SIG-M5 treated with dmso at 0.1 percent for 504 hours (cell line): ENCODE results near the gene CORO2A.
A peak's percentile ranks its signal among the peaks of the same experiment; 100 is the strongest.
"Not testable (repeated sequence)": the region's sequence is repeated elsewhere in the genome, so short reads cannot be mapped to it uniquely, and the experiment has no call there.

ENCODE experiments used
- DNase-seq: peaks from one replicate; lab custom pipeline; 2025; ENCODE audit not compliant: unreplicated experiment; lab: John Stamatoyannopoulos, UW

The CORO2A gene

DNA sequence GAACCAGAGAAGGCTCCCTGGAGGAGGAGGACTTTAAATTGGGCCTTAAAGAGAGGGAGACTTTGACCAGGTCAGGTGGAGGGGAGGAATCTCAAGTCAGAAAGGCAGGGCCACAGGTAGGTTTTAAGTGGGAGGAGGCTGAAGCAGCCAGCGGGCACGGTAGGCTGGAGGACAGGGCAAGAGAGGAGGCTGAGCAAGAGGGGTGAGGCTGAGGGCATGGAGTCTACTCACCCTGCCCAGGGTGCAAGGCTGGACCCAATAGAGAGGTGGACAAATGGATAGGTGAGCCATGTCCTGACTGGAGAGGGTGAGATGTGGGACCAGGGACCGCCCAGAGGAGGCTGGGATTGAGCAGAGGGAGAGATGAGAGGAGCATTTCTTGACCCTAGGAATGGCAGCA lies 47.8 kb downstream of the CORO2A start:
- DNase-seq = no peak

DNA sequence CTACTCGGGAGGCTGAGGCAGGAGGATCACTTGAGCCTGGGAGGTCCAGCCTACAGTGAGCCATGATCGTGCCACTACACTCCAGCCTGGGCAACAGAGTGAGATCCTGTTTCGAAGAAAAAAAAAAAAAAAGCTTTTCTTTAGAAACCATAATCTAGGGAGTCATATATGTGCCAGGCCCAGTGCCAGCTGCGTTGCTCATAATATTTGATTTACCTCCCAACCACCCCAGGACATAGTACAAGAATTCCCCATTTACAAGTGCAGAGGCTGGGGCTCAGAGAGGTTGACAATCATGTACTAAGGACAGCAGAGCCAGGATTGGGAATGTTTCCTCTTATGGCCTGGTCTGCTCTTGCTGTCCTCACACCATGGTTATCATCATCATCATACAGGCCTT lies 48.4 kb downstream of the CORO2A start:
- no peak for DNase-seq

DNA sequence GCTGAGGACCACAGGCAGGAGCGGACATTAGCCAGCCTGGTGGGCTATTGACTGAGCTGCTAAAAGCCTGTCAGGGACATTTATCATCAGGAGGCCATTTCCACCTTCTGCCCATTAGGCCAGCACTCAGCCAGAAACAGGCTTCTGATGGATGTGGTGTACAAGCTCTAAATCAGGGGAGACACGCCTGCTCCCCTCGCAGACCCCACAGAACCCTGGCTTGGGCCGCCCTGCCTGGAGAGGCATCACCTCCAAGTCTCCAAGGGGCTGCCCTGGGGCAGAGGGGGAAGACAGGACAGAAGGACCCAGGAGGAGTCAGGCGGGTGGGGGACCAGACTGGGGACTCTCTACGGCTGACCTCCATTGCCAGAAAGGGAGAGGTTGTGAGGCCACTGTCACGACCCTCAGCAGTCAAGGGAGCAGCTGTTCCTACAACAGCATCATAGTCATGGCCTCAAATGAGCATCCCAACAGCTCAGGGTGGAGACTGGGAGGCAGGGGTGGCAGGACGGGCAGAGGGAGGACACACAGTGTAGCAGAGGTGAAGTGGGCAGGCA lies 49.4 kb downstream of the CORO2A start:
- DNase-seq = no peak

DNA sequence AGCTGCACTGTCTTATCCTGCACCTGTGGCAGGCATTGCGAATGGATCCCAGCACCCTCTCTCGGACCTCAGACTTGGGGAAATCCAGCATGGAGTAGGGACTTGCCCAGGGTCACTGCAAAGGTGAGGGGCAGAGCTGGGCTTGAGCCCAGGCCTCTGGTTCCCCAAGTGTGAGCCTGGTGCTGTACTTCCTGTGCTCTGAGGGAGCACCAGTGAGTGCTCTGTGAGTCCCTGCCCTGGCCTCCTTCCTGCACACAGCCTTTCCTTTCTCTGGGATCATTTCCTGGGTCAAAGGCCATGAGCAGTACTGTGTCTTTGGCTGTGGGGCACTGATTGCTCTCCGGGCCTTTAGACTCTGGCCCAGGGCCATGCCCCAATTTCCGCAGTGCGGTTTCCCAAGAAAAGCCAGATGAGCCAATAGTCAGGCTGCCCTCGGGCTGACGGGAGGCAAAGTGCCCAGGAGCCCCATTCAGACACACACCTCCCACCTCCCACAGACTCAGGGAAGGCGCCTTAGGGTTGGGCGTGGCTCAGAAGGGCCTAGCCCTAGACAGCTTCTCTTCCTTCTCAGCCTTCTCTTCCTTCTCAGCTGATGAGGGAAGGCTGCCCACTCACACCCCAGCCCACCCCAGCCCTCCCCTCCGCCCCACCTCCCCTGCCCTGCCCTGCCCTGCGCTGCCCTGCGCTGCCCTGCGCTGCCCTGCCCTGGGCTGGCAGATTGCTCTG lies 50.1 kb downstream of the CORO2A start:
- peak; percentile 31 for DNase-seq

DNA sequence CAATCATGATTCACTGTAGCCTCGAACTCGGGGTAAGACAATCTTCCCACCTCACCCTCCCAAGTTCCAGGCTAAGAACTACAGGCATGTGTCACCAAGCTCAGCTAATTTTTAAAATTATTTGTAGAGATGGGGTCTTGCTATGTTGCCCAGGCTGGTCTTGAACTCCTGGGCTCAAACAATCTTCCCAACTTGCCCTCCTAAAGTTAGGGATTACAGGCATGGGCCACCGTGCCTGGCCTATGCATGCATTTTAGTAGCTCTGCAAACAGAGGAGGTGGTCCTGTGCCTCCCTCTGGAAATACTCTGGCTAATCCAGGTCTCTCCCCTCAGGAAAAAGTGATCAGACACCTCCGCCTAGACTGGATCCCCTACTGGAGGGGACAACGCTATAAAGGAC lies 51.9 kb downstream of the CORO2A start:
- DNase-seq = no peak

DNA sequence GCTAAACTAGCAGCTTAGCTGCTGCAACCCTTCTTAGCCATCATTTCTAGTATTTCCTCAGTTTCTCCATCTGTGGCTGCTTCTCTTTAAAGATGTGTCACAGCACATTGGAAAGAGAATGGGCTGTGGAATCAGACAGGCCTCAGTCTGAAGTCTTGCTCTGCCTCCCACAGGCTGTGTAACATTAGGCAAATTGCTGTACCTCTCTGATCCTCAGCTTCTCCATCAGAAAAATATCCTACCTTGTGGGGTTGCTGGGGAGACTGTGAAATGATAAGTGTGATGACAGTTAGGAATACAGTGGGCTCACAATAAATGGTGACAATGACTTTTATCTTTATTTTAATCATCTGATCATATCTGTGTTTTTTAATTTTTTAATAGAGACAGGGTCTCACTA lies 55.9 kb downstream of the CORO2A start:
- no peak for DNase-seq

DNA sequence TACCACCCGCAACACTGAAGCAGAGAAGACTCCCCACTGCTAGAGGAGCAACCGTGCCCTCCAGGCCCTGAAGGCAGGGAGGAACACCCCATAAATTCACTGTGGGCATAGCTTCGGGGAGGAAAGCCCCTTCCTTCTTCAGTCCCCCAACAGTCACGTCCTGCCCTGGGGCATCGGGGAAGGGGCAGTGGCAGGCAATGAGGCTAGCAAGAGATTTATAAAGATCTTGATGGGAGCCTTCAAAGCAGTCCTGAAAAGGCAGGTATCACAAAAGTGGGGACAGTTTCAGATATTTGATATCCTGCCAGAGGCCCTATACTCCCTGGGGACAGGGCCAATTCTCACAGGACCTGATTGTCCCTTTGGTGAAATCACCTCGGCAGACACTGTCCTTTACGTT lies 56.5 kb downstream of the CORO2A start:
- no peak for DNase-seq

DNA sequence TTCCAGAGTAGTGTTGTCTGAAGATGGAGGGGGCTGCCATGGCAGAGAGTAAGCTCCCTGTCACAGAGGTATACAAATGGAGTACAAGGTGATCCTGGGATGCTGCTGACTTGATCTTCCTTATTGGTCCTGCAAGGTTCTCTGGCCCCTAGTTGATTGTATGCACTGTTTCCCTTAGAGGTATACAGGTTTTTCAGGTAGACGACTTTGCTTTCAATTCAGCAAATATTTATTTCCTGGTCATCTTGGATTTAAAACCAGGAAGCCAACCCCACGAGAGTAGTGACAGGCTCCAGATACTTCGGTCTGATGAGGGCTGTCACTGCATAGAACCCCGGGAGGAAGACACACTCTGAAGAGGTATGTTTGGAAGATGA lies 56.9 kb downstream of the CORO2A start:
- DNase-seq = peak; percentile 34

DNA sequence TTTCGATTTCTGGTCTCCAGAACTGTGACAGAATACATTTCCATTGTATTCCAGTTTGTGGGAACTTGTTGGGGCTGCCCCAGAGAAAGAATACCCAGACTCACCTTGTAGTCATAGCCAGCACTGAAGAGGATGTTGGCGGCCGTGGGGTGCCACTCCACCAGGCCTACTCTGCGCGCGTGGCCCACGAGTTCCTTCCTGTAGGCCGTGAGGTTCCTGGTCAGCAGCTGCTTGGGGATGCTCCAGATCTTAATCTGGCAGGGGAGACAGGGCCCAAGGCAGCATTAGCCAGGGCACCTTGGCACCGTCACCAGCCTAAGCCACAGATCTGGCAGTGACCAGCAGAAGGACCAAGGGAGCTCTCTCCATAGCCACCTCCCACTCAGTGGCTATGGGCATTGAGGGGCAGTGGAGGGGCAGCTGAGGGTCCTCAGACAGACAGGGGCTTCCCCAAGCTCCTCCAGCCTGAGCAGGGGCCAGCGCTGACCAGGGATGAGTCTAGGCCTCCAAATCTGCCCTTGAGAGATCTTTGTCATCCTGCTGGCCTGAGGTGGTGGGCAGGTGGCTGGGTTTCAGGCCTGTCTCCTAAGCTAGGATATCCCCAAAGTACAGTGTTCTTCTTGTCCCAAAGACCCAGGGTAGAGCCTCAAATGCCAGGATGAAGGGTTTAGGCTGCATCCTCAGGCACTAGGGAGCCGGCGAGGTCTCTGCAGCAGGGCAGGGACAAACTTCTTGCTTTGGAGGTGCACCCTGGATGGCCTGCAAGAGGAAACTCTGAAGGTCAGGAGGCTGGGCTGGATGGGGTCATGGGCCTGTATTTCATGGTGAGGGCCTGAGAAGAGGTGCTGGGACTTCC lies 57.5 kb downstream of the CORO2A start:
- DNase-seq = no peak

DNA sequence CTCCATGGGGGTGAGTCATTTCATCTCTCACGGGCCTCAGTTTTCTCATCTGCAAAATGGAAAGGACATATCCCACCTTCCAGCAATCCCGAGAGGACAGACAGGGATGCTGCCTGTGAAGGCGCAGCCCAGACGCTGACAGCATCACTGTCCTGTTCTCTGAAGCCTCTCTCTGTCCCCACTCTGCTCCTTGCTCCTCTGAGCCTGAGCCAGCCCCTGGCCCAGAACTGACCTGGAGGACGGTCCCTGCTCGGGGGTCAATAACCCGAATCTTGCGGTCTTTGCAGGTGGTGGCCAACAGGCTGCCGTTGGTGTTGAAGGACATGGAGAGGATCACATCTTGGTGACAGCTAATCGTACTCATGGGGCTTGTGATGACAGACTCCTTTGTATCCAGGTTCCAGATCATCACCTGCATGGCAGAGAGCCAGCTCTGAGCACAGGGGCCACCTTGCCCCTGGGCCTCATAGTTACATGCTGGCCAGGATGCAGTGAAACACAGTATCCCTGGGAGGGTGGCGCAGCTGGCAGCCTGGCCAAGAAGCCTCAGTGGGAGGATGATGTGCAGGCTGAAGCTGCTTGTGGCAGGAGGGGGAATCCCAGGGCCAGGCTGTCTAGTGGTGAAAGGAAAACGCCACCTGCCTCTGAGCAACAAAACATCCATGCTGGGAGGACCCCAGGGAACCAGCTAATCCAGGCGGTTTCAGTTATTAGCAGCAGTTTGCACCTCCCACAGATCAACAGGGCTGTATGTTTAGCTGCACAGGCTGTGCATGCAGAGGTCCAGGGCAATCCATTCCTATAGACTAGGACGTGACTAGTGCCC lies 59.4 kb downstream of the CORO2A start:
- no peak for DNase-seq

DNA sequence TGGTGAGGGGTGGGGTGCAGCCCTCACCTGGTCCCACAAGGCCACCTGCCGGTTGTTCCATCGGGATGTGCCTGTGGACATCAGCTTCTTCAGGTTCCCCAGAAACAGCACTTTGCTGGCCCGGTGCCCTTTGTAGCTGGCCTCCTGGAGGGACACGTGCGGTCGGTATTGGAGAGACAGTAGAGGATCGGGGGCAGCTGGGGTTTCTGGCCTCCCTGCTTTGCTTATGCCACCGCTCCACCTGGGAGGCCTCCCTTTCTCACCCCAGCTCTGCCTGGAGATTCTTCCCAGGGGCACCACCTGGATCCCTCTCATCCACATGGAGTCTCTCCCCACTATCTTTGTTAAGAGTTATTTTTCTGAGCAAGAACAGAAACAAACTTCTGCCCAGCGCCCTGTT lies 60.3 kb downstream of the CORO2A start:
- DNase-seq = no peak

DNA sequence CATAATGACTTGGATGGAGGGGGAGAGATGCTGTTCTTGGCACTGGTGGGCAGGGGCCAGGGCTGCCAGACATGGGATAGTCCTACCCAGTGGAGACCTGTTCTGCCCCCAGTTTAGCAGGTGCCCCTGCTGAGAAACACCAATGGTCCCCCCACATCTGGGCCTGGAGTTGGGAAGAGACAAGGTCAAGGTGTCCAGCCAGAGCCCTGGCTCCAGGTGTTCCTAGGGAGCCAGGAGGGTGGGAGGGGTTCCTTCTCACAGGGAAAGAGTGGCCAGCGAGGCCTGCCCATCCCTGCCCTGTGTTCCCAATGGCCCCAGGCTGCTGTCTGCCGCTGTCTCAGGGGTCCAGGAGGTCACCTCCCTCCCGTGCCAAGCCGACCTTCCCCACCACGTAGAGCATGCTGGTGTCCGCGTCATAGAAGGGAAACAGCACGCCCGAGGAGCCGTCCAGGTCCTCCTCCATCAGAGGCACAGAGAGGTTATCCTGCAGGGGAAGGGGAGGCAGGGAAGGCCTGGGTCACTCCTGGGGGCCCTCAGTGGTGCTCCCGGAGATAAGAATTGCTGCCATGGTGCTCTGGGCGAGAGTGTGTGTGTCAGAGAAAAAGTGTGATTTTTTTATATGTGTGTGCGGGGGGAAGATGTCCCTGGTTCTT lies 61.7 kb downstream of the CORO2A start:
- no peak for DNase-seq

DNA sequence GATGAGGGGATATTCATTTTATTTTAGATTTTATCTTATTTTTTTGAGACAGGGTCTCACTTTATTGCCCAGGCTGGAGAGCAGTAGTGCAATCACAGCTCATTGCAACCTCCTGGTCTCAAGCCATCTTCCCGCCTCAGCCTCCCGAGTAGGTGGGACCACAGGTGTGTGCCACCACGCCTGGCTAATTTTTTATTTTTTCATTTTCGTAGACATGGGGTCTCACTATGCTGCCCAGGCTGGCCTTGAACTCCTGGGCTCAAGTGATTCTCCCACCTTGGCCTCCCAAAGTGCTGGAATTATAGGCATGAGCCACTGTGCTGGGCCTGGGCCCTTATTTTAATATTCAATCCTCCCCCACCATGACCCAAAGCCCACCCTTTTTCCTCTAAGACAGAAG lies 62.4 kb downstream of the CORO2A start:
- DNase-seq = not testable (repeated sequence)

DNA sequence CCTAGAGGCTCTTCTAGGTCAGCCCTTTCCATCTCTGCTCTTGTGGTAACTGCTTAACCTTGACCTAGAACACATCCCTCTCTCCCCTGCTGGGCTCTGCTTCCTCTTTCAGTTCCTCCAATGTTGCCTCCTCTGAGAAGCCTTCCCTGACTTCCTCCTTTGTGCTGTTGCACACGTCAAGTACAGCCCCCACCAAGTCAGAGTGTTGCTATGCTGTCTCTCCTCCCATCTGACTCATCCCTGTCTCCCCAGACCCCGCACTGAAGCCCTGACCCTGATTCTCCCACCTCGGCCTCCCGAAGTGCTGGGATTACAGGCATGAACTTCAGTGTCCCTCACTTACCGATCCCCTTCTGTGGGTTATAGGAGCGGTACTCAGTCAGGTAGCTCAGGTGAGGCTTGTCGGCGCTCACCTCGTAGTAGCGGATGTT lies 63.0 kb downstream of the CORO2A start:
- DNase-seq = peak; percentile 96

DNA sequence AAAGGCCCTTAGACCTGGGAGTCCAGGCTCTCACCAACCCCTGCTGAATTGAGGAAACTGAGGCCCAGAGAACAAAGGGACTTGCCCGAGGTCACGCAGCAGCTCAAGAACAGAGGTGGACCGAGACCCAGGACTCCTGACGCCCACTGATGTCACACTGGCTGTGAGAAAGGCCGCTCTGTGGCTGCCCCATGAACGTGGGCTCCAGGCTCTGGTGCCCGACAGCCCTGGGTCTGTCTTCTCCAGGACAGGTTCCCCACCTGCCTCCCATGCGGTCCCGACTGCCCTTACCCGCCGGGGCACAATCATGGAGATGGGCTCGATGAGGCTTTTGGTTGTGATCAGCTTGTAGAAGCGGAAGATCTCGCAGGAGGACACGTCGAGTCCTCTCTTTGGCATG lies 64.1 kb downstream of the CORO2A start:
- no peak for DNase-seq

DNA sequence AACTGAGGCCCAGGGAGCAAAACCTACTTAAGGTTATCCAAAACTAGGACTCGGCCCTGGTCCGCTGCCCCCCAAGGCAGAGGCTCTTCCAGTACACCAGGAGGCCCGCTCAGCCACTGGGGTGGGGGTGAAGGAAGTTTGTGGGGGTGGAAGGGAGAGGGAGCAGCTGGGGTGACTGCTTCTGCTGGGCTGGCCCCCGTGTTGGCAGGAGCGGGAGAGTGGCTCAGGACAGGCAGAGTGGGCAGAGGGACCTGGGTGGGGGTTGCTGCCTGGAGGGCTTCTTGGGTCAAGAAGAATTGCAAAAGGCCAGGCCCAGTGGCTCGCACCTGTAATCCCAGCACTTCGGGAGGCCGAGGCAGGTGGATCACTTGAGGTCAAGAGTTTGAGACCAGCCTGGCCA lies 65.2 kb downstream of the CORO2A start:
- DNase-seq = no peak

DNA sequence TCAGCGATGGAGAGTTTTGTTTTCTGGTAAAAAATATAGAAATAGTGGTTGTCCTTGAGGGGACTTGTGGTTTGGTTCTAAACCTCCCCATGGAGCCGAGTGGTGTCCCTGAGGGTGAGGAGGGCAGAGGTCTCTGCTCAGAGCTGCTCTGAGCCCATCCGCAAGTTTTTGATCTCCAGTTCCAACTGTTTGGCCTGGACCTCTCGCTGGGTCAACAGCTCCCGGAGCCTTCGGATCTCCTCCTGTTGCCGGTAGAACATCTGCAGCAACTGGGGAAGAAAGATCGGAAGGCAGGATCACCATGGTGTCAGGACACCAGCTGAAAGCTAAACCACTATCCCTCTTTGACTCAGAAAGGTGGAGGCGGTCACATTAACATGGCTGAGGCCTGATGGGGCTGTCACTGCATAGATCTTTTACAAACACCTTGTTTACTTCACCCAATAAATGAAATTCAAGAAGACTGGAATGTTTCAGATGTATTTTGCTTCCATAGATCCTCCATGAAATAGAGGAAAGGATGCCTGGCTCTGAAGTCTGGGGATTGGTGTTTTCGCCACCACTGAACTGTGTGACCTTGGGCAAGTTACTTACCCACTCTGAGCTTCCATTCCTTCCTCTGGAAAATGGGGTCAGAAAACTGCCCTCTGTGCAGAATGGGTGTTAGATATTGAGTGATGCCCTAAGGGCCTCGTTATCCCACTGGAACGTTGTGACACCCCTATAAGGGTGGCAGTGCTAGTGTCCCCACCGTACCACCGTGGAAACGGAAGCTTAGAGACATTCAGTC lies 67.6 kb downstream of the CORO2A start:
- DNase-seq = no peak

DNA sequence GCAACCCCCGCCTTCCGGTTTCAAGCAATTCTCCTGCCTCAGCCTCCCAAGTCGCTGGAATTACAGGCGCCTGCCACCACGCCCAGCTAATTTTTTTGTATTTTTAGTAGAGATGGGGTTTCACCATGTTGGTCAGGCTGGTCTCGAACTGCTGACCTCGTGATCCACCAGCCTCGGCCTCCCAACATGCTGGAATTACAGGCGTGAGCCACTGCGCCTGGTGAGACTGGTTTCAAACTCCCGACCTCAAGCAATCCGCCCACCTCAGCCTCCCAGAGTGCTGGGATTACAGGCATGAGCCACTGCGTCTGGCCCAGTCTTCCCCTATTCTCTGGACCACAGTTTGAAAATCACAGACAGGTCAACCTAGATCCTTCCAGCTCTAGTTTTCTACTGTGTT lies 68.3 kb downstream of the CORO2A start:
- not testable (repeated sequence) for DNase-seq

DNA sequence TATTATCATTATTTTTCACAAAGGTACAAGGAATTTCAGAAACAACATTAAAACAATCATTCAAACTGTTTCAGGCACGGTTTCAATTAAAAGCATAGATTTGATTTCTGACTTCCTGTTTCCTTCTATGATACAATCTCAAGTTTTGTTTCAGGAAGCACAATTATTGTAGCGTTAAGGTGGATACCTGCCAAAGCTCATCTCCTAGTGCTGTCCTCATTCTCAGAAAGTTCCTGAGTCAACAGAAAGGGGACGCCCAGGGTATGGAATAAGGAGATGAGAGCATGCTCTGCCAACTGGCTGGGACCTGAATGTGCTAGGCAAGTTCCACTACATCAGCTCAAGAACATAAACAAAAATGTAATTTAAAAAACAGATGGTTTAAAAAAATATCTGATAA lies 71.4 kb downstream of the CORO2A start:
- peak; percentile 54 for DNase-seq

DNA sequence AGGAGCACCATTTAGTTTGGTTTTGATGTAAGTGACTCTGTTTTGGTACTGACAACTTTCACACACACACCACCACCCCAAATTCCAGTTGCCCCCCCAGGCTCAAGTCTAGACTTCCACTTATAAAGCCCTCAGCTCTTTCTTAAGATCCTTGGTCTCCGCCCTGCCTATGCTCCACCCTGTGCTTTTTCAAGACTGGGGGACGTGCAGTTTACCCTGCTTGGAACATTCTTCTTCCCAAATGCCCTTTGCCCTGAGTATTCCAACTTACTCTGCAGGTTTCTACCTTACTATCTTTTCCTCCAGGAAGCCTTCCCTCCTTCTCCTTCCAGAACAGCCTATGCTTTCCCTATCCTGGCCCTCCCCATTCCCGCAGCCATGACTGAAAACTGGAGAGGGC lies 72.0 kb downstream of the CORO2A start:
- peak; percentile 51 for DNase-seq
